ENCODE measurements around the gene AGTRAP. TPM values are rescaled to one million over a fixed set of nuclear protein-coding genes. Genes with fewer than 3 reads are reported as not detected.

The AGTRAP gene, protein sequence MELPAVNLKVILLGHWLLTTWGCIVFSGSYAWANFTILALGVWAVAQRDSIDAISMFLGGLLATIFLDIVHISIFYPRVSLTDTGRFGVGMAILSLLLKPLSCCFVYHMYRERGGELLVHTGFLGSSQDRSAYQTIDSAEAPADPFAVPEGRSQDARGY
- 49.4 TPM for total RNA-seq

DNA sequence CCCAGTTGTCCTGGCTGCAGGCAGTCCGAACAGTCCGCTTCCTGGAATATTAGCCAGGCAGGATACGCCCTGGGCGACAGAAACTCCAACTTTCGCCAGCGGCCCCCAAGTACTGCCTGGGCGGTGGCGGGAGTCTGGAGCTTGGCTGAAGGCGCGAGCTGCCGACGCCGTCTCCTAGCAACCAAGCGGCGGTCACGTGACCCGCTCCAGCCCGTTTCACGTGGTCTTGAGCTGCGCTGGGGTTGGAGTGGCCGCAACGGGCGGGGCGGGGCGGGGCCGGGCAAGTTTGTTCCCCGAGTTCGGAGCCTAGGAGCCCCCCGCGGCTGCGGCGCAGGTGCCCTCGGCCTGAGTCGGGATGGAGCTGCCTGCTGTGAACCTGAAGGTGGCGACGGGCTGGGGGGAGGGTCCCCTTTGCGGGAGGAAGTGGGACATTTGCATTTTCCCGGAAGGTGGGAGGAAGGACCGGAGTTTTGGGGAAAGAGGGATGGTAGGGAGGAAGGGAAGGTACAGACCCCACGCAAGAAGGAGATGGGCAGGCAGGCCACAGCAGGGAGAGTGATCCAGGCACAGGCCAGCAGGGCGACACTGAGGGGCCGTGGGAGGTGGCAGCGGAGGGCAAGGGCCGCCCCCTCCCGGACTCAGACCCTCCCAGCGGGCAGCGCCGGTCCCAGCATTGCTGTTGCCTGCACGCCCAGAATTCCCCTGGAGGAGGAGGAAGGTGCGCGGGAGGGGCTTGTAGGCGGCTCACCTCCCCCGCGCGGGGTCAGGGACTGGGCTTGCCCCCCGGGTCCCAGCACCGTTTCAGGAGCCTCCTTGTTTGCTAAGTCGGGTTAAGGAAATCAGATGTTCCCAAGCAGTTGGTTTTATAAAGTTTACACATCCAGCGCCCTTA is at the start of gene AGTRAP:
AGTRAP (plus strand) TSS at position 283 of the 892 bp plus-strand sequence; CDS start at position 356, 73 bp downstream.
- Histone ChIP-seq H3K9me3 (no peaks in the 10 kb centered on the region), H3K36me3 (no peaks in the 10 kb centered on the region), H3K4me1 (peaks cover 58% of the 10 kb centered on the region), H3K27me3 (no peaks in the 10 kb centered on the region), H3K27ac (peak within 1 kb of the TSS; percentile 88), H3K4me3 (peak within 1 kb of the TSS; percentile 72 to 98)
- peak in 1 of 2 donors; percentile 98 for DNase-seq (ENCODE audit: extremely low spot score in 2 of 2)
- TF ChIP-seq, protein P1, sequence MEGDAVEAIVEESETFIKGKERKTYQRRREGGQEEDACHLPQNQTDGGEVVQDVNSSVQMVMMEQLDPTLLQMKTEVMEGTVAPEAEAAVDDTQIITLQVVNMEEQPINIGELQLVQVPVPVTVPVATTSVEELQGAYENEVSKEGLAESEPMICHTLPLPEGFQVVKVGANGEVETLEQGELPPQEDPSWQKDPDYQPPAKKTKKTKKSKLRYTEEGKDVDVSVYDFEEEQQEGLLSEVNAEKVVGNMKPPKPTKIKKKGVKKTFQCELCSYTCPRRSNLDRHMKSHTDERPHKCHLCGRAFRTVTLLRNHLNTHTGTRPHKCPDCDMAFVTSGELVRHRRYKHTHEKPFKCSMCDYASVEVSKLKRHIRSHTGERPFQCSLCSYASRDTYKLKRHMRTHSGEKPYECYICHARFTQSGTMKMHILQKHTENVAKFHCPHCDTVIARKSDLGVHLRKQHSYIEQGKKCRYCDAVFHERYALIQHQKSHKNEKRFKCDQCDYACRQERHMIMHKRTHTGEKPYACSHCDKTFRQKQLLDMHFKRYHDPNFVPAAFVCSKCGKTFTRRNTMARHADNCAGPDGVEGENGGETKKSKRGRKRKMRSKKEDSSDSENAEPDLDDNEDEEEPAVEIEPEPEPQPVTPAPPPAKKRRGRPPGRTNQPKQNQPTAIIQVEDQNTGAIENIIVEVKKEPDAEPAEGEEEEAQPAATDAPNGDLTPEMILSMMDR (IDR thresholded peaks at IDR 0.05) = peak in 1 of 3 experiments; percentile 11
- TF ChIP-seq POLR2AphosphoS5 (IDR thresholded peaks at IDR 0.05; ENCODE audit: insufficient read depth in 1 of 2, low read depth in 1 of 2) (peak; percentile 86 to 87), POLR2A (IDR thresholded peaks at IDR 0.05) (peak in 1 of 2 donors; percentile 51)
- intact Hi-C loops (cut with DNase I) = no loop called here

DNA sequence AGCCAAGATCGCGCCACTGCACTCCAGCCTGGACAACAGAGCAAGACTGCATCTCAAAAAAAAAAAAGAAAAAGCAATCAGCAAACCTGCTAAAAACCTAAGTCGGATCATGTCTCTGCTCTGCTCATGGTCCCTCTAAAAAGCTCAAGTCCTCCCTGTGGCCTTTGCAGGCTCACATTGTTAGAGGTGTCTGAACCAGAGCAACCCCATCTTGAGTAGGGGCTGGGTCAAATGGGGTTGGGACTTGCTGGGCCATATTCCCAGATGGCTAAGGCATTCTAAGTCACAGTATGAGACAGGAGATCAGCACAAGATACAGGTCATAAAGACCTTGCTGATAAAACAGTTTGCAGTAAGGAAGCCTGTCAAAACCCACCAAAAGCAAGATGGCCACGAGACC is 47.4 kb upstream of the AGTRAP start:
- no peak overlapping the region for H3K4me3 ChIP-seq
- no peak overlapping the region for H3K27ac ChIP-seq
- no peak for DNase-seq (ENCODE audit: extremely low spot score in 2 of 2)
- intact Hi-C loops (cut with DNase I) = no loop called here
- H3K36me3 ChIP-seq = no peaks in the 10 kb centered on the region
- H3K27me3 ChIP-seq = peaks cover 4% of the 10 kb centered on the region
- TF ChIP-seq POLR2A (IDR thresholded peaks at IDR 0.05) (no peak), POLR2AphosphoS5 (IDR thresholded peaks at IDR 0.05; ENCODE audit: insufficient read depth in 1 of 2, low read depth in 1 of 2) (no peak)
- TF ChIP-seq, protein P1 (IDR thresholded peaks at IDR 0.05) = no peak
- peaks cover 26% of the 10 kb centered on the region for H3K4me1 ChIP-seq
- no peaks in the 10 kb centered on the region for H3K9me3 ChIP-seq

DNA sequence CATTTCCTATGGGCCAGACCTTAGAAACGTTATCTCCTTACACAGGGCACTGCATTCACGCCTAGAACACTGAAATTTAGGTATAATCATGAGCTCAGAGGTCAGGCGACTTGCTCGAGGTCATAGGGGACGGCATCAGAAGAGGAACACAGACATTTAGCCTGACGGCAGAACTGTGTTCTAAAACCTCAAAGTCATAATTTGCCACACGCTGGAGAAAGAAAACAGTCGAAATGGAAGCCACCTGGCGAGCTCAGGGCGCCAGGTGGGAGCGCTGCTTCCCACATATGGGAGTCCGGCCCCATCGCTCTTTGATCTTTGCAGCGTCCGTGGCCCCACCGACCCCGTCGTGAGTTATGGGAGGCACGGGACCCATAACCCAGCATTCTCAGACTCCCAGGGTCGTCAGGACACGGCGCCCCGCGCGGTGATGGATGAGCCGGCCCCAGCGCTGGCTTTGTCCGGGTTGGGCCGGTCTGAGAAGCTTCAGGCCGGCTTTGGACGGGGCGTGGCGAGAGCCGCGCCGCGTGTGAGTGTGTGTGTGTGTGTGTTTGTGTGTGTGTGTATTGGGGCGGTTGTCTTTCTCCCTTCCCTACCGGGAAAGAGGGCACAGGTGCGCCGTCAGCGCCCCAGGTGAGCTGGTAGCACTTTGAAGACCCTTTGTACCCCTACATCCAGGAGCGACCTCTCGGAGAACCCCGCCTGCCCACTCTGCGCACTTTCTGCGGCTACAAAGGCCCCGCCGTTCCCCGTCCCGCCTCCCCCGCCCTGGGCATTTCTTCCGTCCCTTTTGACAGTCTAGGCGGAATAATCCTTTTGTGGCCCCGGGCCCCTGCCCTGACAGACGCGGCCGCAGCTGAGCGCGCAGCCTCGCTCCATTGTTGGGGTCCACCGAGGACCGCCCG is 45.3 kb upstream of the AGTRAP start:
- Histone ChIP-seq H3K9me3 (no peaks in the 10 kb centered on the region), H3K27me3 (peaks cover 4% of the 10 kb centered on the region), H3K4me1 (peaks cover 26% of the 10 kb centered on the region), H3K27ac (no peak overlapping the region), H3K4me3 (peak overlapping the region; percentile 13 to 17), H3K36me3 (no peaks in the 10 kb centered on the region)
- TF ChIP-seq POLR2A (IDR thresholded peaks at IDR 0.05) (no peak), POLR2AphosphoS5 (IDR thresholded peaks at IDR 0.05; ENCODE audit: insufficient read depth in 1 of 2, low read depth in 1 of 2) (no peak)
- TF ChIP-seq, protein P1 (IDR thresholded peaks at IDR 0.05) = no peak
- intact Hi-C loops (cut with DNase I) = no loop called here
- no peak for DNase-seq (ENCODE audit: extremely low spot score in 2 of 2)

DNA sequence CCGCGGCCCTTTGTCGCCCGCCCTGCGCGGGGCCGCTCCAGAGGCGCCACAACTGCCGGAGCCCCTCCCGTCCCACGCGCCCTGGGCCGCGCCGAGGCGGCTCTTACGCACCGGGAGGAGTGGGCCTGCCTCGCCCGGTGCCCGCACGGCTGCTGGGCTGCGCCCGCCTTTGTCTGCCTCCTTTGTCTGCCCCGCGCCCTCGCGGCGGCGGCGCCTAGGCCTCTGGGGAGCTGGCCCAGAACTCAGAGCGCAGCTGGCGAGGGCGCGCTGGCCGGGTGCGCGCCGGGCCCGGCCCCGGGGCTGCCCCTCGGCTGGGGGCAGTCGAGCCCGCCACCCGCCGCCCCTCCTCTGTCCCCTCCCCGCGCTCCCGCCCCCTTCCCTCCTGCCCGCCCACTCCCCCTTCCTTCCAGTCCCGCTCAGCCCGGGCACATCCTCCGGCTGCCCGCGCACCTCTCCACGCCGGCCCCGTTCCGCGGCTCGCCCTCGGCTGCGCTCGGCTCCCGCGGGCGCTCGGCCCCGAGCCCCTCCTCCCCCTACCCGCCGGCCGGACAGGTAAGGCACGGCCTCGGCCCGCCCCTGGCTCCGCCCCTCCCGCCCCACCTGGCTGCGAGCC is 44.5 kb upstream of the AGTRAP start, which contains the start of gene DRAXIN:
DRAXIN (plus strand) TSS at position 409 of the 613 bp plus-strand sequence. CDS start 14,549 bp downstream, outside the sequence.
- Histone ChIP-seq H3K4me1 (peaks cover 26% of the 10 kb centered on the region), H3K9me3 (no peaks in the 10 kb centered on the region), H3K27me3 (peaks cover 4% of the 10 kb centered on the region), H3K27ac (no peak within 1 kb of the TSS), H3K4me3 (peak within 1 kb of the TSS; percentile 13 to 17), H3K36me3 (no peaks in the 10 kb centered on the region)
- no peak for DNase-seq (ENCODE audit: extremely low spot score in 2 of 2)
- TF ChIP-seq POLR2AphosphoS5 (IDR thresholded peaks at IDR 0.05; ENCODE audit: insufficient read depth in 1 of 2, low read depth in 1 of 2) = no peak
- TF ChIP-seq POLR2A (IDR thresholded peaks at IDR 0.05) = no peak
- TF ChIP-seq, protein P1 (IDR thresholded peaks at IDR 0.05) = no peak
- intact Hi-C loops (cut with DNase I) = no loop called here
